ELF-1 (cell line): ENCODE data around the gene PSMF1.

ENCODE experiments used
- DNase-seq: peaks from one replicate; pipeline ENCODE4 v3.0.0-alpha.2; 2016; ENCODE audit warnings: low read depth, low spot score

The PSMF1 gene

GRCh38 chr20:1163653-1164052 is 45.3 kb downstream of the PSMF1 start:
- no peak for DNase-seq

- DNase-seq, result no peak
These were observed 46.5 kb downstream of the PSMF1 start for GRCh38 chr20:1164871-1165270.

GRCh38 chr20:1165521-1165920 is 47.1 kb downstream of the PSMF1 start:
- no peak for DNase-seq

- no peak for DNase-seq
These were observed 47.5 kb downstream of the PSMF1 start for GRCh38 chr20:1165941-1166340.

- DNase-seq, result no peak
These were observed 48.7 kb downstream of the PSMF1 start for GRCh38 chr20:1166948-1167720.

GRCh38 chr20:1169224-1169623 is 50.8 kb downstream of the PSMF1 start:
- DNase-seq, result no peak

GRCh38 chr20:1171461-1172093 is 53.2 kb downstream of the PSMF1 start:
- DNase-seq, result peak; percentile 67

GRCh38 chr20:1173698-1174097 is 55.3 kb downstream of the PSMF1 start:
- DNase-seq, result no peak

GRCh38 chr20:1174787-1175186 is 56.4 kb downstream of the PSMF1 start:
- DNase-seq, result no peak

GRCh38 chr20:1177680-1178079 is 59.3 kb downstream of the PSMF1 start:
- peak; percentile 74 for DNase-seq

- DNase-seq, result no peak
These were observed 59.7 kb downstream of the PSMF1 start for GRCh38 chr20:1178103-1178502.

- no peak for DNase-seq
These were observed 60.2 kb downstream of the PSMF1 start for GRCh38 chr20:1178623-1179022.

GRCh38 chr20:1180949-1181348 is 62.5 kb downstream of the PSMF1 start:
- no peak for DNase-seq

- no peak for DNase-seq
These were observed 63.7 kb downstream of the PSMF1 start for GRCh38 chr20:1182106-1182505.

- no peak for DNase-seq
These were observed 64.8 kb downstream of the PSMF1 start for GRCh38 chr20:1183153-1183552.

GRCh38 chr20:1184260-1184637 is 65.8 kb downstream of the PSMF1 start:
- DNase-seq, result no peak

GRCh38 chr20:1184638-1185315 is 66.4 kb downstream of the PSMF1 start, which contains the start of gene TMEM74B:
TSS of gene TMEM74B (minus strand) at chr20:1184981. CDS start at chr20:1183801, 1,180 bp downstream.
- no peak for DNase-seq

- no peak for DNase-seq
These were observed 66.9 kb downstream of the PSMF1 start for GRCh38 chr20:1185316-1185741.

GRCh38 chr20:1185790-1186334 is 67.5 kb downstream of the PSMF1 start:
- peak; percentile 59 for DNase-seq

- peak; percentile 74 for DNase-seq
These were observed 68.1 kb downstream of the PSMF1 start for GRCh38 chr20:1186367-1186991.

GRCh38 chr20:1187605-1188171 is 69.3 kb downstream of the PSMF1 start:
- DNase-seq, result no peak

- no peak for DNase-seq
These were observed 69.9 kb downstream of the PSMF1 start for GRCh38 chr20:1188347-1188746.
